NB4 (cell line): ENCODE measurements around the gene SORL1-AS1.

Experiments
- CTCF ChIP-seq: IDR thresholded peaks from one replicate; pipeline ENCODE4 v1.5.1; 2012; ENCODE audit warnings: low read depth, low read length
- POLR2A ChIP-seq: IDR thresholded peaks from 2 replicates; pipeline ENCODE4 v1.6.1; 2011; ENCODE audit warnings: mild to moderate bottlenecking; ENCODE audit not compliant: insufficient read length; ENCODE audit errors: extremely low read depth

- TF ChIP-seq POLR2A (no peak), CTCF (no peak)
Measured at GRCh38 chr11:121489823-121490222, 37.1 kb upstream of the SORL1-AS1 start.
